Prostate gland (tissue), 2 donors: ENCODE data around the gene CSMD2. TPM values are rescaled to one million over a fixed set of nuclear protein-coding genes. Genes with fewer than 3 reads are reported as not detected.
"Not testable (repeated sequence)": the region's sequence is repeated elsewhere in the genome, so short reads cannot be mapped to it uniquely, and the experiment has no call there.

Experiments
- DNase-seq: peaks from one replicate; pipeline ENCODE4 v3.0.0-alpha.2; 2019; ENCODE audit warnings: low spot score
- H3K27ac ChIP-seq, 2 donors: fragments of 200-600 bp; sonication (generic); 2 replicates each; pipeline ENCODE4 v1.5.1; 2017 to 2019
- H3K27me3 ChIP-seq: fragments of 200-600 bp; sonication (generic); replicated peaks from 2 replicates; pipeline ENCODE4 v1.5.1; 2019; ENCODE audit not compliant: insufficient read depth
- H3K36me3 ChIP-seq, 2 donors: fragments of 200-600 bp; sonication (generic); 1 replicate in 1 of 2; 2 replicates in 1 of 2; pipeline versions ENCODE4 v1.5.1 to v1.8.1; 2017 to 2019
- H3K4me1 ChIP-seq: fragments of 200-600 bp; sonication (generic); replicated peaks from 2 replicates; pipeline ENCODE4 v1.5.1; 2019
- H3K4me3 ChIP-seq, 2 donors: fragments of 200-600 bp; sonication (generic); 2 replicates each; pipeline ENCODE4 v1.5.1; 2017 to 2019
- H3K9me3 ChIP-seq: fragments of 200-600 bp; sonication (generic); 2 replicates; pipeline ENCODE4 v1.5.1; 2017
- CTCF ChIP-seq, 4 experiments: fragments of 200-600 bp in 2 of 4; fragments of 450-650 bp in 2 of 4; sonication (generic) in 2 of 4; IDR thresholded peaks; 1 replicate in 3 of 4; 2 replicates in 1 of 4; pipeline ENCODE4 v1.5.1; 2016 to 2019; ENCODE audit warnings: antibody characterized with exemption in 4 of 4, mild to moderate bottlenecking in 2 of 4, moderate library complexity in 2 of 4
- POLR2A ChIP-seq: fragments of 450-650 bp; IDR thresholded peaks from one replicate; pipeline ENCODE4 v1.6.1; 2016; ENCODE audit warnings: antibody characterized with exemption, mild to moderate bottlenecking
- POLR2AphosphoS5 ChIP-seq: sonication (generic); formaldehyde crosslinking; IDR thresholded peaks from one replicate; pipeline ENCODE4 v1.6.1; 2017; ENCODE audit warnings: antibody characterized with exemption
- WGBS: methylation state at CpG from one replicate; pipeline ENCODE4 v1.1.5; 2018; 5-methylcytosine and 5-hydroxymethylcytosine counted together
- intact Hi-C: fragments of 100-400 bp; cut with DNase I; formaldehyde crosslinking; loops from one replicate; pipeline ENCODE4 v1.14.2; 2022
- total RNA-seq, 2 donors: library from RNA; depleted of rRNA; stranded (reverse); fragments of >200 nt; gene quantifications; one replicate each; pipeline ENCODE4 v1.1.0, GENCODE V29; 2016

CSMD2 gene
- total RNA-seq, 2 donors from 2014 or later = 0.14 to 5.5 TPM

GRCh38 chr1:34101151-34101550, 63.9 kb downstream of the CSMD2 start:
- Histone ChIP-seq H3K27me3 (no peaks in the 10 kb centered on the region), H3K36me3 (no peaks in the 10 kb centered on the region), H3K4me1 (no peaks in the 10 kb centered on the region), H3K27ac (no peak overlapping the region), H3K9me3 (no peaks in the 10 kb centered on the region), H3K4me3 (no peak overlapping the region)
- intact Hi-C loops = no loop called here
- DNase-seq = no peak
- no peak for TF ChIP-seq CTCF (IDR thresholded peaks at IDR 0.05)
- no peak for TF ChIP-seq POLR2A
- no peak for TF ChIP-seq POLR2AphosphoS5
- 87% methylated on average over 1 of the region's 1 CpG for WGBS

- Histone ChIP-seq H3K27me3 (no peaks in the 10 kb centered on the region), H3K27ac (no peak overlapping the region), H3K4me1 (no peaks in the 10 kb centered on the region), H3K36me3 (no peaks in the 10 kb centered on the region), H3K4me3 (no peak overlapping the region), H3K9me3 (no peaks in the 10 kb centered on the region)
- 69% methylated on average over 5 of the region's 5 CpGs for WGBS
- intact Hi-C loops = no loop called here
- no peak for DNase-seq
- TF ChIP-seq CTCF (IDR thresholded peaks at IDR 0.05) = no peak
- TF ChIP-seq POLR2AphosphoS5 = no peak
- no peak for TF ChIP-seq POLR2A
Observed at GRCh38 chr1:34100332-34100731, 64.7 kb downstream of the CSMD2 start.

- H3K27ac ChIP-seq, H3K9me3 ChIP-seq, H3K27me3 ChIP-seq, H3K36me3 ChIP-seq, H3K4me1 ChIP-seq, intact Hi-C loops, H3K4me3 ChIP-seq, DNase-seq: not testable (repeated sequence)
- 94% methylated on average over 13 of the region's 27 CpGs for WGBS
Observed at GRCh38 chr1:34092399-34092798, 72.6 kb downstream of the CSMD2 start.

- Histone ChIP-seq H3K36me3 (no peaks in the 10 kb centered on the region), H3K4me3 (no peak overlapping the region), H3K4me1 (no peaks in the 10 kb centered on the region), H3K27ac (no peak overlapping the region), H3K27me3 (no peaks in the 10 kb centered on the region), H3K9me3 (no peaks in the 10 kb centered on the region)
- TF ChIP-seq CTCF (IDR thresholded peaks at IDR 0.05) (no peak), POLR2AphosphoS5 (no peak), POLR2A (no peak)
- intact Hi-C loops = no loop called here
- no peak for DNase-seq
- WGBS = 79% methylated on average over 6 of the region's 6 CpGs
Observed at GRCh38 chr1:34089731-34090130, 75.3 kb downstream of the CSMD2 start.

GRCh38 chr1:34087986-34088385, 77.0 kb downstream of the CSMD2 start:
- 34% methylated on average over 5 of the region's 5 CpGs for WGBS
- no peak overlapping the region for H3K27ac ChIP-seq
- H3K36me3 ChIP-seq = no peaks in the 10 kb centered on the region
- no peaks in the 10 kb centered on the region for H3K9me3 ChIP-seq
- no peaks in the 10 kb centered on the region for H3K27me3 ChIP-seq
- TF ChIP-seq CTCF (IDR thresholded peaks at IDR 0.05) (no peak), POLR2A (no peak), POLR2AphosphoS5 (no peak)
- intact Hi-C loops = no loop called here
- no peak for DNase-seq
- H3K4me1 ChIP-seq = no peaks in the 10 kb centered on the region
- no peak overlapping the region for H3K4me3 ChIP-seq
